Fibroblast of lung (primary cell): ENCODE data around the gene SLC13A3. TPM values are rescaled to one million over a fixed set of nuclear protein-coding genes. Genes with fewer than 3 reads are reported as not detected.

ENCODE experiments used
- DNase-seq, 2 donors: peaks; one replicate each; pipeline versions ENCODE4 v3.0.0 to v3.0.0-alpha.2; 2010; ENCODE audit warnings: low read depth in 2 of 2
- H2AFZ ChIP-seq: 2 replicates; pipeline ENCODE4 v1.5.1; 2012; ENCODE audit warnings: low read length, control low read depth, inconsistent platforms
- H3K27ac ChIP-seq: 2 replicates; pipeline ENCODE4 v1.5.1; 2011; ENCODE audit warnings: low read length, control low read depth; ENCODE audit not compliant: insufficient read depth
- H3K27me3 ChIP-seq: 2 replicates; pipeline ENCODE4 v1.5.1; 2011; ENCODE audit warnings: mild to moderate bottlenecking, low read length; ENCODE audit not compliant: control insufficient read depth, insufficient read depth
- H3K36me3 ChIP-seq: 2 replicates; pipeline ENCODE4 v1.5.1; 2011; ENCODE audit warnings: low read length; ENCODE audit not compliant: control insufficient read depth, insufficient read depth
- H3K4me1 ChIP-seq: 2 replicates; pipeline ENCODE4 v1.5.1; 2011; ENCODE audit warnings: low read length; ENCODE audit not compliant: control insufficient read depth, insufficient read depth; ENCODE audit errors: extremely low read depth
- H3K4me2 ChIP-seq: 2 replicates; pipeline ENCODE4 v1.5.1; 2011; ENCODE audit warnings: low read length, control low read depth; ENCODE audit not compliant: insufficient read depth; ENCODE audit errors: extremely low read depth
- H3K4me3 ChIP-seq, 4 experiments: fragments of 200-600 bp in 1 of 4; sonication (generic) in 1 of 4; replicated peaks in 1 of 4; 2 replicates each; pipeline ENCODE4 v1.5.1; 2011 to 2016; ENCODE audit warnings: low read length in 4 of 4, low read depth in 3 of 4, mild to moderate bottlenecking in 3 of 4, control low read depth in 2 of 4, inconsistent platforms in 1 of 4, mixed read lengths in 1 of 4; ENCODE audit not compliant: insufficient read depth in 1 of 4; ENCODE audit errors: control extremely low read depth in 1 of 4
- H3K79me2 ChIP-seq: 2 replicates; pipeline ENCODE4 v1.5.1; 2012; ENCODE audit warnings: mild to moderate bottlenecking, low read length, inconsistent platforms; ENCODE audit not compliant: control insufficient read depth, insufficient read depth
- H3K9ac ChIP-seq: 2 replicates; pipeline ENCODE4 v1.5.1; 2011; ENCODE audit warnings: mild to moderate bottlenecking, low read length, control low read depth; ENCODE audit not compliant: insufficient read depth
- H3K9me3 ChIP-seq: 2 replicates; pipeline ENCODE4 v1.5.1; 2012; ENCODE audit warnings: low read depth, low read length; ENCODE audit not compliant: control insufficient read depth, insufficient read depth
- H4K20me1 ChIP-seq: 2 replicates; pipeline ENCODE4 v1.5.1; 2011; ENCODE audit warnings: low read length; ENCODE audit not compliant: control insufficient read depth, insufficient read depth; ENCODE audit errors: extremely low read depth
- EZH2 ChIP-seq: IDR thresholded peaks from 2 replicates; pipeline ENCODE4 v1.5.1; 2012; ENCODE audit warnings: low read length, control low read depth, mild to moderate bottlenecking; ENCODE audit errors: missing control alignments
- polyA plus RNA-seq, 2 donors: library from polyadenylated mRNA; depleted of rRNA in 1 of 2; stranded (reverse) in 1 of 2; unstranded in 1 of 2; fragments of >200 nt; gene quantifications; 2 replicates each; pipeline ENCODE4 v1.2.1, GENCODE V29; 2011 to 2012; ENCODE audit warnings: missing spikeins in 1 of 2
- total RNA-seq: library from RNA; depleted of rRNA; stranded (reverse); fragments of >200 nt; gene quantifications from 2 replicates; pipeline ENCODE4 v1.2.1, GENCODE V29; 2014
- TF ChIP-seq, protein P1 (sequence below), 2 donors: IDR thresholded peaks in 1 of 2; conservative IDR thresholded peaks in 1 of 2; 1 replicate in 1 of 2; 2 replicates in 1 of 2; pipeline ENCODE4 v1.5.1; 2011 to 2012; ENCODE audit warnings: low read length in 2 of 2, control low read depth in 1 of 2, inconsistent platforms in 1 of 2, low read depth in 1 of 2, mild to moderate bottlenecking in 1 of 2

Gene SLC13A3
- total and polyA plus RNA-seq, 2 donors (not counting 1 experiment from before 2014, with no cell fraction given) = 2.2 to 5.6 TPM

DNA sequence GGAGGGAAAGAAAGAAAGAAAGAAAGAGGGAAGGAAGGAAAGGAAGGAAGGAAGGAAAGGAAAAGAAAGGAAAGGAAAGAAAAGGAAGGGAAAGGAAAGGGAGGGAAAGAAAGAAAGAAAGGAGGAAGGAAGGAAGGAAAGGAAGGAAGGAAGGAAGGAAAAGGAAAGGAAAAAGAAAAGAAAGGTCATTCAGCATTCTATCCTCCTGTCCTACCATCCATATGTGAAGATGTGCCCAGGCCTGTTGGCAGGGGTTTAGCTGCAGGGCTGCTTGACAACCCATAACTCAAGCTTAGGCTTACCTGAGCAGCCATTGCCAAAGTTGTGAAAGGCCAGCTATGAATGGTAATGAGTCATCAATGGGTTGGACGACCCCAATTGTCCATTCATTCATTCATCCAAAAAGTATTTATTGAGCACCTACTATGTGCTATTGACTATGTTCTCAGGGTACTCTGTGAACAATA lies 50.9 kb downstream of the SLC13A3 start:
- no peak overlapping the region for H3K27ac ChIP-seq
- H3K9ac ChIP-seq = no peak overlapping the region
- H3K4me2 ChIP-seq = no peak overlapping the region
- DNase-seq = no peak
- no peaks in the 10 kb centered on the region for H4K20me1 ChIP-seq
- TF ChIP-seq, protein P1, sequence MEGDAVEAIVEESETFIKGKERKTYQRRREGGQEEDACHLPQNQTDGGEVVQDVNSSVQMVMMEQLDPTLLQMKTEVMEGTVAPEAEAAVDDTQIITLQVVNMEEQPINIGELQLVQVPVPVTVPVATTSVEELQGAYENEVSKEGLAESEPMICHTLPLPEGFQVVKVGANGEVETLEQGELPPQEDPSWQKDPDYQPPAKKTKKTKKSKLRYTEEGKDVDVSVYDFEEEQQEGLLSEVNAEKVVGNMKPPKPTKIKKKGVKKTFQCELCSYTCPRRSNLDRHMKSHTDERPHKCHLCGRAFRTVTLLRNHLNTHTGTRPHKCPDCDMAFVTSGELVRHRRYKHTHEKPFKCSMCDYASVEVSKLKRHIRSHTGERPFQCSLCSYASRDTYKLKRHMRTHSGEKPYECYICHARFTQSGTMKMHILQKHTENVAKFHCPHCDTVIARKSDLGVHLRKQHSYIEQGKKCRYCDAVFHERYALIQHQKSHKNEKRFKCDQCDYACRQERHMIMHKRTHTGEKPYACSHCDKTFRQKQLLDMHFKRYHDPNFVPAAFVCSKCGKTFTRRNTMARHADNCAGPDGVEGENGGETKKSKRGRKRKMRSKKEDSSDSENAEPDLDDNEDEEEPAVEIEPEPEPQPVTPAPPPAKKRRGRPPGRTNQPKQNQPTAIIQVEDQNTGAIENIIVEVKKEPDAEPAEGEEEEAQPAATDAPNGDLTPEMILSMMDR (conservative IDR thresholded peaks at IDR 0.05 in 1 of 2, IDR thresholded peaks at IDR 0.05 in 1 of 2; ENCODE audit: low read depth in 1 of 2, low read length in 2 of 2) = no peak
- TF ChIP-seq EZH2 = no peak
- no peak overlapping the region for H2AFZ ChIP-seq
- no peak overlapping the region for H3K4me3 ChIP-seq
- no peaks in the 10 kb centered on the region for H3K4me1 ChIP-seq
- H3K79me2 ChIP-seq = no peaks in the 10 kb centered on the region
- H3K27me3 ChIP-seq = no peaks in the 10 kb centered on the region
- no peaks in the 10 kb centered on the region for H3K9me3 ChIP-seq
- H3K36me3 ChIP-seq = no peaks in the 10 kb centered on the region

DNA sequence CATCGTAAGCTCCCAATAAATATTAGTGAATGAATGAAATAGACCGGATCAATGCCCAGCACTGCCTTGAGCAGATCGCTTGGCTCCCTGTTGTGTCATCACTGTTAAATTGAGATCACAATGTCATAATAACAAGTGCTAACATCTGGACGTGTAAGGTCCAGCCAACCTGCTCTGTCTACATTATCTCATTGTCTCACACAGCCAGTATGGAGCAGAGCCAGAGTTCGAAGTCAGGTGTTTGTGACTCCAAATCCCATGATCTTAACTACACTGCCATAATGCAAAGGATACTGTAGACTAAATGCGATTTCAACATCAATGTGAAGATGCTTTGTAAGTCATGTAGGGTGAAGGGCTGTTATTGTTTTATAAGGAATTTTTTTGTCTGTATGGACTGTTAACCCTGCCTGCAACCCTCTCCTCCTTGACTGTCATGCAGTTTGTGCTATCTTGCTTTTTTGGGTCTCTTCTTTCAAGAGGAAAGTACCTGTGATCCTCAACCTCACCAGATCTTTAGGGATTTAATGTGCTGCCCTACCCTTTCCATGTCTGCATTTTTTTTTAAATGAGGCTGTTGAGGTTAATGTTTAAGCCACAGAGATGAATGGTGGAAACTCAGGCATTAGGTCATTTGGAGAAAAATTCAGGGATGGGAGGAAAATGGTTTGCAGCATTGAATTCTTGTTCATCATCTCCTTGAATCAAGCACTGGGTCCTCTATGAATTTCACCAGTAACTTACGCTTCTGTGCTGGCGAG lies 51.9 kb downstream of the SLC13A3 start:
- Histone ChIP-seq H4K20me1 (no peaks in the 10 kb centered on the region), H3K27me3 (no peaks in the 10 kb centered on the region), H3K36me3 (no peaks in the 10 kb centered on the region), H3K79me2 (no peaks in the 10 kb centered on the region), H3K27ac (no peak overlapping the region), H2AFZ (no peak overlapping the region), H3K9me3 (no peaks in the 10 kb centered on the region), H3K4me3 (no peak overlapping the region), H3K9ac (no peak overlapping the region), H3K4me1 (no peaks in the 10 kb centered on the region), H3K4me2 (no peak overlapping the region)
- no peak for DNase-seq
- no peak for TF ChIP-seq EZH2
- TF ChIP-seq, protein P1 (conservative IDR thresholded peaks at IDR 0.05 in 1 of 2, IDR thresholded peaks at IDR 0.05 in 1 of 2; ENCODE audit: low read depth in 1 of 2, low read length in 2 of 2) = no peak

DNA sequence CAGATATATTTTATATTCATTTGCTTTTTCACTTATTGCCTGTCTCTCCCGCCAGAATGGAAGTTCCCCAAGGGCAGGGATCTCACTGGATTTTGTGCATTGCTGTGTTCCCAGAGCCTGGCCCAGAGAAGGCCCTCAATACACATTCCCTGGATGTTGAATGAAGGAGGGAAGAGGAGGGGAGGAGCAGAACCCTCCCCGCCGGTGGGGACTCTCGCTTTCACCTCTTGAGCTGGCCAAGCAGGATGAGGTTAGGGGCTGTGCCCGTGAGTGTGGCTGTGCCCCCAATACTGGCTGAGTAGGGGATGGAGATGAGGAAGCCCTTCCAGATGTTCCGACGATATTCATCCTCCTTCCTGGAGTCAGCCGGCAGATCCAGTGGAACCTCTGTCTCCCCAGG lies 55.3 kb downstream of the SLC13A3 start:
- TF ChIP-seq EZH2 = no peak
- TF ChIP-seq, protein P1 (conservative IDR thresholded peaks at IDR 0.05 in 1 of 2, IDR thresholded peaks at IDR 0.05 in 1 of 2; ENCODE audit: low read depth in 1 of 2, low read length in 2 of 2) = no peak
- DNase-seq = no peak
- no peaks in the 10 kb centered on the region for H3K79me2 ChIP-seq
- H3K27me3 ChIP-seq = no peaks in the 10 kb centered on the region
- H4K20me1 ChIP-seq = no peaks in the 10 kb centered on the region
- H3K4me1 ChIP-seq = no peaks in the 10 kb centered on the region
- H3K4me2 ChIP-seq = no peak overlapping the region
- no peaks in the 10 kb centered on the region for H3K36me3 ChIP-seq
- no peak overlapping the region for H3K9ac ChIP-seq
- no peaks in the 10 kb centered on the region for H3K9me3 ChIP-seq
- no peak overlapping the region for H2AFZ ChIP-seq
- H3K4me3 ChIP-seq = no peak overlapping the region
- no peak overlapping the region for H3K27ac ChIP-seq
